Middle frontal gyrus (tissue), 1 donor: ENCODE measurements around the gene PIK3CD.
"Not testable (repeated sequence)": the region's sequence is repeated elsewhere in the genome, so short reads cannot be mapped to it uniquely, and the experiment has no call there.

ENCODE experiments used
- DNase-seq: peaks from one replicate; pipeline ENCODE4 v3.0.0-alpha.2; 2015; ENCODE audit warnings: low spot score; ENCODE audit errors: extremely low spot score

Gene PIK3CD

GRCh38 chr1:9621032-9621431 is 30.5 kb upstream of the PIK3CD start:
- no peak for DNase-seq

GRCh38 chr1:9624081-9624480 is 27.4 kb upstream of the PIK3CD start:
- DNase-seq, result no peak

DNA sequence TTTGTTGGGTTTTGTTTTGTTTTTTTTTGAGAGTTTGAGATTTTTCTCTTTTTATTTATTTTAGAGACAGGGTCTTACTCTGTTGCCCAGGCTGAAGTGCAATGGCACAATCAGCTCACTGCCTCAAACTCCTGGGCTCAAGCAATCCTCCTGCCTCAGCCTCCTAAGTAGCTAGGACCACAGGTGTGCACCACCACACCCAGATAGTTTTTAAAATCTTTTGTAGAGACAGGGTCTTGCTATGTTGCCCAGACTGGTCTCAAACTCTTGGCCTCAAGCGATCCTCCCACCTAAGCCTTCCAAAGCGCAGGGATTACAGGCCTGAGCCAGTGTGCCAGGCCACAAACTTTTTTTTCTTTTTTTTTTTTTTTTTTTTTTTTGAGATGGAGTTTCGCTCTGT is 26.5 kb upstream of the PIK3CD start:
- DNase-seq, result not testable (repeated sequence)

GRCh38 chr1:9626201-9626608 is 25.3 kb upstream of the PIK3CD start:
- no peak for DNase-seq

- no peak for DNase-seq
Measured at GRCh38 chr1:9628541-9629444, 22.7 kb upstream of the PIK3CD start.

- DNase-seq, result no peak
Measured at GRCh38 chr1:9629445-9630201, 21.9 kb upstream of the PIK3CD start.

DNA sequence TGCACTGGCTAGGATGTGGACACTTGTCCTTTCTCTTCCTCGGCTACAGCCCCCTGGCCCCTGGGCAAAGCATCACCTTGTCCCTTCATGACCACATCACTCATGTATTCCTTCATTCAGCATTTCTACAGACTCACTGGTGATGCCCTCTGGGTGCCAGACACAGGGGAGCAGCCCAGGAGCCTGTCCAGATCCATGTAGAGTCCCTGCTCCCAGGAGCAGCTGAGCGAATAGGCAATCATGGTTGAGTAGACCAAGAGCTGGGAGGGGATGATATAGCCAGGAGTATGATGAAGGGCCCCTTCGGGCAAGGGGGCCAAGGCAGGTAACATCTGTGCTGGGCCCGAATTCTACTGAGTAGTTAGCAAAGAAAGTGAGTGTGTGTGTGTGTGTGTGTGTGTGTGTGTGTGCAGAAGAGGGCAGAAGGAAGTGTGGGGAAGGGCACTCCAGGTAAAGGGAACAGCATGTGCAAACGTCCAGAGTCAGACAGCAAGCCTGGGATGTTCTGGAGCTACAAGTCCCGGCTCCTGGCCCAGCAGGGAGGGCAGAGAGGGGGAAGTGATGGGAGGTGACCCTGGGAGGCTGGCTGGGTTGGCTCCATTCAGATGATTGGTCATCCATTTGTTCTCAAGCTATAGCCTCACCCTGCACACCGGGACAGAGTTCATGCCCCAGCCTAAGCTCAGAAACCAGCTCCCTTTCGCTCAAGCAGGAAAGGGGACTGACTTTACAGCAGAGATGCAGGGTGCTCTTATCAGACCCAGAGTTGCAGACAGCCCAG is 21.0 kb upstream of the PIK3CD start:
- no peak for DNase-seq

DNA sequence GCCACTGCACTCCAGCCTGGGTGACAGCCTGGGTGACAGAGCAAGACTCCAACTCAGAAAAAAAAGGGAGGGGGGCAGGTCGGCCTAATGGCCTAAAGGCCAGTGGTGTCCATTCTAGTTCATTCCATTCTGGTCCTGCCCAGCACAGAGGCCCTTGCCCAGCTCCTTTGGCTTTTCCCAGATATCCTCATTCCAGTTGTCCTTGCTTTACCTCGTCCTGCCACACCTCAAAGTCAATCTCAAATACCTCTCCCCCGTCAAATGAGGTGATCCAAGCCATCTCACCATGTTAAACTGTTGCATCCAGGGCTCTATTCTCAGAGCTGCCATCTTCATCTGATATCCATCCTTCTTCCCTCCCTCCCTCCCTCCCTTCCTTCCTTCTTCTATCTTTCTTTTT is 19.9 kb upstream of the PIK3CD start:
- no peak for DNase-seq

- DNase-seq, result no peak
Measured at GRCh38 chr1:9633493-9633892, 18.0 kb upstream of the PIK3CD start.

DNA sequence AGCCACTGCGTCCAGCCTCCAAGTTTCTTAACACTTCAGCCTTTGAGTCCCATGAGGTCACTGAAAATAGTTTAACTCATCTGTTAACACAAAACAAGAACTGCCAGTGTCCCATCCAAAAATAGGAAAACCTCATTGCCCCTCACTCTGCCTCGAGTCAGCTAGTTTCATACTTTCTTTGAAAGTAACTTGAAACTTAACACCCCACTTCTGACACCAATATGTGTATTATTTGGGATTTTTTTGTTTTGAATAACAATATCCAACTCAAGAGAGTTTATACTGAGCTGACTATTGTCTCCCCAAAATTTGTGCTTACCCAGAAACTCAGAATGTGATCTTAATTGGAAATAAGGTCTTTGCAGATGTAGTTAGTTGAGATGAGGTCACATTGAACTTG is 16.9 kb upstream of the PIK3CD start:
- DNase-seq, result no peak

GRCh38 chr1:9639227-9639626 is 12.3 kb upstream of the PIK3CD start:
- no peak for DNase-seq

GRCh38 chr1:9643351-9644256 is 7.9 kb upstream of the PIK3CD start:
- no peak for DNase-seq

DNA sequence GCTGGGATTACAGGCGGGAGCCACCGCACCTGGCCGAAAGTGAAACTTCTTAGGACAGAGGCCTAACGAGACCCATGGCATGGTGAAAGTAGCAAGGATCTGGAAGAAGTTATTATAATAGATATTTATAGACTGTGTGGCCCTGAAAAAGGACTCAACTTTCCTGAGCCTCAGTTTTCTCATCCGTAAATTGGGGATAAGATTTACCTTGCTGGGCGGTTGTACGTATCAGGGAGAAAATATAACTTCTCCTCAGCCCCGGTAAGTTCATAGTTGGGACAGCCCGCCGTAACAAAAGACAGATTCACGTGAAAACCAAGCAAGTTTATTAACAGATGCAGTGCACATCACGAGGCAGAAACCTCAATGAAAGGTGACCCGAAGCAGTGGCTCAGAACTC is 5.5 kb upstream of the PIK3CD start:
- no peak for DNase-seq

DNA sequence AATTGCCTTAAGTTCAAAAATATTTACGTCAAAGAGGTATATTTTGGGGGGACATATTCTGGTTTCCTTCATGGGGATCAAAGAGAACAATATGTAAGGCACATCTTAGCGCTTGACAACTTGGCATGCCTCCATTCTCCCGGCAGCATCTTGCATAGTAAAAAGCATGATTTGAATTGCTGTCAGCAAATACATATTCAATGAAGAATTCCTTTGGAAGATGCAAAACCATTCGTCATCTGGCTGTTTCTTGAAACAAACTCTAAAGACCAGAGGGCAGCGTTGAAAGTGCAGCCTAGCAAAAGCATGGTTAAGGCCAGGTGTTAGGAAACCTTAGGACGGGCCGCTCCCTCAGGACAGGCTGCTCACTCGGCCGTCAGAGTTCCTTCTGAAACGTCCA is 3.4 kb upstream of the PIK3CD start:
- no peak for DNase-seq

GRCh38 chr1:9649769-9650168 is 1.8 kb upstream of the PIK3CD start:
- DNase-seq, result no peak

- DNase-seq, result no peak
Measured at GRCh38 chr1:9651220-9651564, 339 bp upstream of the PIK3CD start.

DNA sequence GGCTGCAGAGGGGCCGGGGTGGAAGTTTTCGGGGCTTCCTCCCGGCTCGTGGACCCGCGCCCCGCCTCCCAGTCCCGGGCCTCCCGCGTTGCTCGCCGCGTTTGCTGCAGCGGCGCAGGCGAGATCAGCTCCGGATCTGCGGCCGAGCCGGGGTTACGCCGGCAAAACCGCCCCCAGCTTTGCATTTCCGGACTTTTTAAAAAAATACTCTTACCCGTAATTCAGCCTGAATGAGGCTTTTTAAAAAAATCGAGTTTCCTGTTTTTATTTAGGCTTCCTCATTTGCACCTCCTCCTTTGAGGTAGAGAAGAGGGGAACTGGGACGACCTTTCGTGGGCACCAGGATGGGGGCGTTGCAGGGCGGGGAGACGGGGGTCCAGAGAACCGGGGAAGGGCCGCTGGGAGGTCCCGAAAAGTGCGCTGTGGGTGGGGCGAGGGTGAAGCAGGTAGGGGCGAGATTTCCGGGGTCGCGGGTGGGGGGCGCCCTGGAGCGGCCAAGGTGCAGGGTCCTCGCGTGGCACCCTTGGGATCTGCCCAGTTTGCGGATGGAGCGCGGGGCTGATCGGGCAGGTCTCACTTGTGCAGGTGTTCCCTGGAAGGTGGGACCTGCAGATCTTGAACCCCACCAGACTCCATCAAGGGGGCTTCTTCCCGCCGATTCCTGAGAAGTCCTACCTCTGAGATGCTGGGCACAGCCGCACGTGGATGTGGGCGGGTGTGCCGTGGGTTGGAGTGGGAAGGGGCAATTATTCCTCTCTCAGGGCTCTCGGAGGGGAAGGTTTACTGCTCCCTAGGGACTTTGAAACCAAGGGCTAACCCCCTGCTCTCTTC is 1.1 kb downstream of the PIK3CD start:
- DNase-seq, result no peak

DNA sequence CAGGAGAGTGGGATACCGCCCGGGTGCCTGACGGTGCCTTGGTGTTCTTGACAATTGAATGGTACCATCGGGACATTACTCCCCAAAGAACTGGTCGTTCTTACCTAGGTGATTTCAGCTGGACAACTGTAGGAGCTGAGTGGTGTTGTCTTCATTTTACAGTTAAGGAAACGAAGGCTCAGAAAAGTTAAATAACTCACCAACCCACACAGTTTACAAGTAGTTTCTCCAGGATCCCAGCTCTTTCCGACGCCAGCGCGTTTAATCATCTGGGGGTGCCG is 1.6 kb downstream of the PIK3CD start:
- DNase-seq, result no peak

- DNase-seq, result no peak
Measured at GRCh38 chr1:9653491-9654050, 2.0 kb downstream of the PIK3CD start.
